HFFc6 (cell line): Measurements from ENCODE around the gene OR2V2. TPM values are rescaled to one million over a fixed set of nuclear protein-coding genes. Genes with fewer than 3 reads are reported as not detected.
"Not testable (repeated sequence)": the region's sequence is repeated elsewhere in the genome, so short reads cannot be mapped to it uniquely, and the experiment has no call there.

Experiments used
- DNase-seq: peaks from one replicate; pipeline ENCODE4 v3.0.0-alpha.2; 2018
- H3K27ac Mint-ChIP-seq: 2 replicates; pipeline ENCODE4 v1.8.0; 2020; ENCODE audit warnings: mild to moderate bottlenecking, mixed read lengths
- H3K27me3 Mint-ChIP-seq: 2 replicates; pipeline ENCODE4 v1.8.0; 2021; ENCODE audit warnings: mild to moderate bottlenecking, moderate library complexity, mixed read lengths; ENCODE audit not compliant: insufficient read depth
- H3K36me3 Mint-ChIP-seq: 2 replicates; pipeline ENCODE4 v1.8.0; 2021; ENCODE audit warnings: low read depth, mixed read lengths
- H3K4me1 Mint-ChIP-seq: 2 replicates; pipeline ENCODE4 v1.8.0; 2020; ENCODE audit warnings: low read depth, mixed read lengths
- H3K4me3 Mint-ChIP-seq: 2 replicates; pipeline ENCODE4 v1.8.0; 2020; ENCODE audit warnings: mild to moderate bottlenecking, moderate library complexity, mixed read lengths
- H3K9me3 Mint-ChIP-seq: 2 replicates; pipeline ENCODE4 v1.8.0; 2020; ENCODE audit warnings: mild to moderate bottlenecking, mixed read lengths
- total RNA-seq, 6 experiments: library from RNA; stranded (reverse); fragmentation: NEBNext Ultra II Directional; extraction: Animal tissue kit (Norgen Biotek cat#: 25700); gene quantifications; 2 replicates in 1 of 6; 3 replicates in 5 of 6; pipeline ENCODE4 v1.2.3, GENCODE V29; 2021
- TF ChIP-seq, protein P1 (sequence below): fragments of 200-600 bp; sonication (generic); IDR thresholded peaks from 2 replicates; pipeline ENCODE4 v1.5.0; 2021; ENCODE audit warnings: antibody characterized with exemption, mild to moderate bottlenecking

The OR2V2 gene
- total RNA-seq, 6 experiments from 2014 or later = not detected

DNA sequence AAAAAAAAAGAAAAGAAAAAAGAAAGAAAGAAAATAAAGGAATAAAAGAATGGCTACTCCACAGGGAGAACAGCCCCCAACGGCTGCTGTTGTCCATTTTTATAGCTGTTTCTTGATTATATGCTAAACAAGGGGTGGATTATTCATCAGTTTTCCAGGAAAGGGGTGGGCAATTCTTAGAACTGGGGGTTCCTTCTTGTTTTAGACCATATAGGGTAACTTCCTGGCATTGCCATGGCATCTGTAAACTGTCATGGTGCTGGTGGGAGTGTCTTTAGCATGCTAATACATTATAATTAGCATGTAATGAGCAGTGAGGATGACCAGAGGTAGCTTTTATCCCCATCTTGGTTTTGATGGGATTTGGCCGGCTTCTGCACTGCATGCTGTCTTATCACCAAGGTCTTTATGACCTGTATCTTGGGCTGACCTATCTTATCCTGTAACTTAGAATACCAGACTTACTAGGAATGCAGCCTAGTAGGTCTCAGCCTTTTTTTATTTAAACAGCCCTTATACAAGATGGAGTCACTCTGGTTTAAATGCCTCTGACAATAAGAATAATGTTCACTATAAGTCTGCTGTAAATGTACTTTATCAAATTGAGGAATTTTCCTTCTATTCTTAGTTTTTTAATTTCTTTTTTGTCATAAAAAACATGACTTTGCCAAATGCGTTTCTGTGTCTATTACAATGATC is 29.0 kb downstream of the OR2V2 start:
- no peak overlapping the region for H3K27ac Mint-ChIP-seq
- no peaks in the 10 kb centered on the region for H3K36me3 Mint-ChIP-seq
- peaks cover 13% of the 10 kb centered on the region for H3K4me1 Mint-ChIP-seq
- no peaks in the 10 kb centered on the region for H3K9me3 Mint-ChIP-seq
- no peak overlapping the region for H3K4me3 Mint-ChIP-seq
- no peak for DNase-seq
- TF ChIP-seq, protein P1, sequence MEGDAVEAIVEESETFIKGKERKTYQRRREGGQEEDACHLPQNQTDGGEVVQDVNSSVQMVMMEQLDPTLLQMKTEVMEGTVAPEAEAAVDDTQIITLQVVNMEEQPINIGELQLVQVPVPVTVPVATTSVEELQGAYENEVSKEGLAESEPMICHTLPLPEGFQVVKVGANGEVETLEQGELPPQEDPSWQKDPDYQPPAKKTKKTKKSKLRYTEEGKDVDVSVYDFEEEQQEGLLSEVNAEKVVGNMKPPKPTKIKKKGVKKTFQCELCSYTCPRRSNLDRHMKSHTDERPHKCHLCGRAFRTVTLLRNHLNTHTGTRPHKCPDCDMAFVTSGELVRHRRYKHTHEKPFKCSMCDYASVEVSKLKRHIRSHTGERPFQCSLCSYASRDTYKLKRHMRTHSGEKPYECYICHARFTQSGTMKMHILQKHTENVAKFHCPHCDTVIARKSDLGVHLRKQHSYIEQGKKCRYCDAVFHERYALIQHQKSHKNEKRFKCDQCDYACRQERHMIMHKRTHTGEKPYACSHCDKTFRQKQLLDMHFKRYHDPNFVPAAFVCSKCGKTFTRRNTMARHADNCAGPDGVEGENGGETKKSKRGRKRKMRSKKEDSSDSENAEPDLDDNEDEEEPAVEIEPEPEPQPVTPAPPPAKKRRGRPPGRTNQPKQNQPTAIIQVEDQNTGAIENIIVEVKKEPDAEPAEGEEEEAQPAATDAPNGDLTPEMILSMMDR = no peak
- H3K27me3 Mint-ChIP-seq = peaks cover 16% of the 10 kb centered on the region

DNA sequence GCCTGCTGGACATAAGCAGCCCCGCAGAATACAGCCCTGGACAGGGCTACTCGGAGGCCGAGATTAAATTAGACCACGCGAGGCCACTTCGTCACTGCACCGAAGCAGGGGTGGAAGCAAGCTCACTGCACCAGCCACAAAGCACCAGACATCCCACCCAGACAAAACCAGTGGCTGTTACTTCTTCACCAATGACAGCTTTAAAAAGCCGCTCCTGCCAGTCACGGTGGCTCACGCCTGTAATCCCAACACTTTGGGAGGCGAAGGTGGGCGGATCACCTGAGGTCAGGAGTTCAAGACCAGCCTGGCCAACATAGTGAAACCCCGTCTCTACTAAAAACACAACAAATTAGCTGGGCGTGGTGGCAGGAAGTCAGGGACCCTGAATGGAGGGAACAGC is 30.2 kb downstream of the OR2V2 start:
- not testable (repeated sequence) for H3K27ac Mint-ChIP-seq, DNase-seq, H3K9me3 Mint-ChIP-seq, H3K4me3 Mint-ChIP-seq, H3K36me3 Mint-ChIP-seq
- Mint-ChIP-seq H3K27me3 (peaks cover 16% of the 10 kb centered on the region), H3K4me1 (peaks cover 23% of the 10 kb centered on the region)

DNA sequence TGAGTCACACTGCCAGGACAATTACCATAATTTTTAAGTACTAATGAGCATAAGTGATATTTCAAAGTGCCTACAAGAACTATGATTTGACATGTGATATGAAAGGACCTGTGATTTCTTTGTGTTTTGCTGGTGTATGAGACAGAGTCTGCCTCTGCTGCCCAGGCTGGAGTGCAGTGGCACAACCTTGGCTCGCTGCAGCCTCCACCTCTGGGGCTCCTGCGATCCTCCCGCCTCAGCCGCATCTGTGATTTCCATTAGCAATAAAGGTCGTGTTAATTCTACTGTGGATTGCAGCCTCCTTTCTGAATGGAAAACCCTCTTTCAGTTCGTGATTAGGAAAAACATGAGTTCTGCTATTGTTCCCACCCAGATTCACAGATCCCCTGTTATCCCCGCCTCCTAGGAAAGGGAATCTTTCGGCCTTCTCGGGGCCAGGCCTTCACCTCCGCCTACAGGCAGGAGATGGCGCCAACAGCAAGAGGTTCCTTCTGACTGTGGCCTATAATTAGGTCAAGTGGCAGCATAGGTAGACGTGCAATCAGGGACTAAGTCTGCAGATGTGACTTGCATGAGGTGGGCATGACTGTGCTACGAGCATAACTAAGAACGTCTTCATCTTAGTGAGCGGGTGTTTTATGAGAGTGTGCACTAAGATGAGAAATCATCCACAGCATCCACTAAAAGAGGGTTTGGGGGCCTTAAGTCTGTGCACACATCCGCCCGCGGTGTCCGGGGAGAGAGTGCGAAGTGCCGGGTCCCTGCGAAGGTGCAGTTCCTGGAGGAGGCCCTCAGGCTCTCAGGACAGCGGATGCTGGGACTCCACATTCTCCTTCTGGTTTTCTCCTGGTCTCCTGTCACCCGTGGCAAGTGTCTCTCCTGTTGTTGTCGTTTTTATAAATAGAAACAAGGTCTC is 34.5 kb downstream of the OR2V2 start:
- DNase-seq = peak; percentile 58
- H3K27me3 Mint-ChIP-seq = peaks cover 4% of the 10 kb centered on the region
- no peaks in the 10 kb centered on the region for H3K9me3 Mint-ChIP-seq
- H3K4me1 Mint-ChIP-seq = peaks cover 34% of the 10 kb centered on the region
- H3K27ac Mint-ChIP-seq = no peak overlapping the region
- H3K36me3 Mint-ChIP-seq = no peaks in the 10 kb centered on the region
- peak overlapping the region; percentile 15; the same call in 1 of the 2 replicates for H3K4me3 Mint-ChIP-seq
- TF ChIP-seq, protein P1 = peak; percentile 78

DNA sequence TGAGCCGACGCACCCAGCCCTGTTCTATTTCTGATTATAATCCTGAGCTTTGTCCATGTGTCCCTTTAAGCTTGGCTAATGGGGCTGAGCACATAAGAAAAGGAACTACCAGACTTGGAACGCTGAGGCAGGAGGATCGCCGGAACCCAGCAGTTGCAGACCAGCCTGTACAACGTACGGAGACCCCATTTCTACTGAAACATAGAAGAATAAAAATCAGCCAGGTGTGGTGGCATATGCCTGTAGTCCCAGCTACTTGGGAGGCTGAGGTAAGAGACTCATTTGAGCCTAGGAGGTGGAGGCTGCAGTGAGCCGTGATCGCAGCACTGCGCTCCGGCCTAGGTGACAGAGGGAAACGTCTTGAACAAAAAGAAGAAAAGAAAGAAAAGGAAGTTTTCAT is 35.3 kb downstream of the OR2V2 start:
- Mint-ChIP-seq H3K36me3 (no peaks in the 10 kb centered on the region), H3K4me1 (peaks cover 40% of the 10 kb centered on the region), H3K4me3 (peak overlapping the region; percentile 77), H3K27ac (no peak overlapping the region), H3K9me3 (no peaks in the 10 kb centered on the region), H3K27me3 (peaks cover 8% of the 10 kb centered on the region)
- DNase-seq = no peak
- TF ChIP-seq, protein P1 = no peak

DNA sequence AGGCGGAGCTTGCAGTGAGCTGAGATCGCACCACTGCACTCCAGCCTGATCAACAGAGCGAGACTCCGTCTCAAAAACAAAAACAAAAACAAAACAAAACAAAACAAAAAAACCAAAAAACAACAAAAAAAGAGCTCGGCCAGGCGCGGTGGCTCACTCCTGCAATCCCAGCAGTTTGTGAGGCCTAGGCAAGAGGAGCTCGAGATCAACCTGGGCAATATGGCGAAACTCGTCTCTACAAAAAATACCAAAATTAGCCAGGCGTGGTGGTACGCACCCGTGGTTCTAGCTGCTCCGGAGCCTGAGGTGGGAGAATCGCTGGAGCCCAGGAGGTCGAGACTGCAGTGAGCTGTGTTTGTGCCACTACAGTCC is 37.4 kb downstream of the OR2V2 start:
- DNase-seq = no peak
- TF ChIP-seq, protein P1 = no peak
- H3K27ac Mint-ChIP-seq = peak overlapping the region; percentile 93
- H3K27me3 Mint-ChIP-seq = peaks cover 16% of the 10 kb centered on the region
- H3K4me1 Mint-ChIP-seq = peaks cover 52% of the 10 kb centered on the region
- H3K9me3 Mint-ChIP-seq = peaks cover 5% of the 10 kb centered on the region
- H3K36me3 Mint-ChIP-seq = no peaks in the 10 kb centered on the region
- H3K4me3 Mint-ChIP-seq = peak overlapping the region; percentile 93

DNA sequence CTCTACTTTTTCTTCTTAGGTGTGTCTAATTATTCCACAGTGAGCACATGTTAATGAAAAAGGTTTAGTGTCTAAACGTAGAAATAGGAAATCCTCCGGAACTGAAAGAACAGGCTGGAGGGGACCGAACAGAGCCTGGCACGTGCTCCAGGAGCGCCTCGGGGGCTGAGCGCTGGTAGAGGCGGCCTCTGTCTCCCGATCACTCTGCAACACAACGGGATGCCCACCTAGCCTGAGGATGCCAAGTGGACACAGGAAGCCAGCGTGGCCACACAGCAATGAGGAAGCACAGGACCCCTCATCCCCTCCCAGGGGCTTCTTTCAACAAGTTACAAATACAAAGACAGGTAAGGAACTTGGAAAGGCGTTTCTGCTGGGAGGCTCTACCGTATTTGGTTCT is 38.2 kb downstream of the OR2V2 start:
- peaks cover 5% of the 10 kb centered on the region for H3K9me3 Mint-ChIP-seq
- TF ChIP-seq, protein P1 = no peak
- no peaks in the 10 kb centered on the region for H3K36me3 Mint-ChIP-seq
- peaks cover 52% of the 10 kb centered on the region for H3K4me1 Mint-ChIP-seq
- H3K27ac Mint-ChIP-seq = no peak overlapping the region
- no peak for DNase-seq
- peaks cover 16% of the 10 kb centered on the region for H3K27me3 Mint-ChIP-seq
- H3K4me3 Mint-ChIP-seq = no peak overlapping the region
